ENCODE measurements around the gene DIO3.
"Not testable (repeated sequence)": the region's sequence is repeated elsewhere in the genome, so short reads cannot be mapped to it uniquely, and the experiment has no call there.

The DIO3 gene

GRCh38 chr14:101542391-101542790 is 18.9 kb upstream of the DIO3 start:
- no peak for DNase-seq (ENCODE audit: low read depth, low spot score)

GRCh38 chr14:101543814-101544213 is 17.5 kb upstream of the DIO3 start:
- no peak for DNase-seq (ENCODE audit: low read depth, low spot score)

- DNase-seq (ENCODE audit: low read depth, low spot score), result no peak
Observed at GRCh38 chr14:101544550-101544949, 16.7 kb upstream of the DIO3 start.

- DNase-seq (ENCODE audit: low read depth, low spot score), result no peak
Observed at GRCh38 chr14:101546706-101547105, 14.6 kb upstream of the DIO3 start.

- no peak for DNase-seq (ENCODE audit: low read depth, low spot score)
Observed at GRCh38 chr14:101547107-101547738, 14.1 kb upstream of the DIO3 start.

- no peak for DNase-seq (ENCODE audit: low read depth, low spot score)
Observed at GRCh38 chr14:101547961-101548669, 13.2 kb upstream of the DIO3 start.

GRCh38 chr14:101548710-101549109 is 12.6 kb upstream of the DIO3 start:
- no peak for DNase-seq (ENCODE audit: low read depth, low spot score)

- no peak for DNase-seq (ENCODE audit: low read depth, low spot score)
Observed at GRCh38 chr14:101549154-101549553, 12.1 kb upstream of the DIO3 start.

GRCh38 chr14:101550202-101550912 is 10.9 kb upstream of the DIO3 start:
- not testable (repeated sequence) for DNase-seq (ENCODE audit: low read depth, low spot score)

GRCh38 chr14:101551729-101552595 is 9.3 kb upstream of the DIO3 start:
- no peak for DNase-seq (ENCODE audit: low read depth, low spot score)

- DNase-seq (ENCODE audit: low read depth, low spot score), result no peak
Observed at GRCh38 chr14:101552786-101553231, 8.5 kb upstream of the DIO3 start.

- DNase-seq (ENCODE audit: low read depth, low spot score), result no peak
Observed at GRCh38 chr14:101553393-101553792, 7.9 kb upstream of the DIO3 start.

GRCh38 chr14:101553931-101554330 is 7.4 kb upstream of the DIO3 start:
- no peak for DNase-seq (ENCODE audit: low read depth, low spot score)

- DNase-seq (ENCODE audit: low read depth, low spot score), result no peak
Observed at GRCh38 chr14:101554991-101555668, 6.2 kb upstream of the DIO3 start.

- DNase-seq (ENCODE audit: low read depth, low spot score), result not testable (repeated sequence)
Observed at GRCh38 chr14:101555669-101556043, 5.6 kb upstream of the DIO3 start.

GRCh38 chr14:101556131-101556530 is 5.2 kb upstream of the DIO3 start:
- DNase-seq (ENCODE audit: low read depth, low spot score), result no peak

GRCh38 chr14:101556566-101557320 is 4.6 kb upstream of the DIO3 start:
- DNase-seq (ENCODE audit: low read depth, low spot score), result no peak

GRCh38 chr14:101557321-101557695 is 4.0 kb upstream of the DIO3 start:
- no peak for DNase-seq (ENCODE audit: low read depth, low spot score)

- DNase-seq (ENCODE audit: low read depth, low spot score), result no peak
Observed at GRCh38 chr14:101557811-101558738, 3.2 kb upstream of the DIO3 start.

Measured in smooth muscle cell of the brain vasculature (primary cell).